ENCODE measurements around the gene FLT3. TPM values are rescaled to one million over a fixed set of nuclear protein-coding genes. Genes with fewer than 3 reads are reported as not detected.

The FLT3 gene
- polyA plus RNA-seq, 2 of the 4 experiments (the other 2 are of a cell fraction), result not detected

- ChIA-PET POLR2A (no interaction called here), CTCF (interaction anchor here (0.7 to 11.2 kb wide), 6 partner anchors 12 to 638 kb away, joined by 3 to 120 read pairs (median 16); partner anchors contain the start of gene CDX2)
- no peak overlapping the region for H3K4me2 ChIP-seq
- DNase-seq (ENCODE audit: low read depth in 1 of 2, low spot score in 1 of 2), result no peak
- TF ChIP-seq RCOR1 (IDR thresholded peaks at IDR 0.05; ENCODE audit: low read depth, low read length), result no peak
- no peak for ATAC-seq
- FAIRE-seq, result no peak
- H3K4me3 ChIP-seq, result no peak overlapping the region
- no peaks in the 10 kb centered on the region; the same call in 2 of the 3 replicates for H3K4me1 ChIP-seq
- 66% methylated on average over 9 of the region's 11 CpGs for WGBS (ENCODE audit: missing lambda C conversion rate)
- no peak overlapping the region for H3K27ac ChIP-seq
- no peaks in the 10 kb centered on the region for H3K9me3 ChIP-seq
These were observed 119.2 kb downstream of the FLT3 start for GRCh38 chr13:27981006-27981708.

- Histone ChIP-seq H3K9me3 (no peaks in the 10 kb centered on the region), H3K4me2 (no peak overlapping the region), H3K4me1 (no peaks in the 10 kb centered on the region; the same call in 2 of the 3 replicates), H3K4me3 (no peak overlapping the region), H3K27ac (no peak overlapping the region)
- TF ChIP-seq MYC (IDR thresholded peaks at IDR 0.05; ENCODE audit: borderline replicate concordance, low read length), result no peak
- TF ChIP-seq ZNF302 (CRISPR knock-in tag; IDR thresholded peaks at IDR 0.05), result no peak
- no peak for TF ChIP-seq BHLHE40 (IDR thresholded peaks at IDR 0.05; ENCODE audit: low read depth, low read length)
- TF ChIP-seq GATA3 (IDR thresholded peaks at IDR 0.05; ENCODE audit: borderline replicate concordance), result no peak
- no peak for TF ChIP-seq ZFP36 (IDR thresholded peaks at IDR 0.05; ENCODE audit: borderline replicate concordance, partially characterized antibody)
- TF ChIP-seq FOSB (CRISPR knock-in tag; IDR thresholded peaks at IDR 0.05), result no peak
- no peak for TF ChIP-seq MAX (IDR thresholded peaks at IDR 0.05)
- no peak for TF ChIP-seq JUN (IDR thresholded peaks at IDR 0.05)
- TF ChIP-seq USF2 (IDR thresholded peaks at IDR 0.05), result no peak
- TF ChIP-seq MAZ (IDR thresholded peaks at IDR 0.05; ENCODE audit: borderline replicate concordance, low read depth, low read length), result no peak
- no peak for TF ChIP-seq CHD4 (IDR thresholded peaks at IDR 0.05; ENCODE audit: borderline replicate concordance)
- no peak for TF ChIP-seq PBX3 (IDR thresholded peaks at IDR 0.05)
- no peak for TF ChIP-seq MAFK (IDR thresholded peaks at IDR 0.05; ENCODE audit: partially characterized antibody)
- TF ChIP-seq EHF (CRISPR knock-in tag; IDR thresholded peaks at IDR 0.05), result no peak
- no peak for TF ChIP-seq ELK1 (IDR thresholded peaks at IDR 0.05; ENCODE audit: low read depth, low read length)
- TF ChIP-seq E2F6 (IDR thresholded peaks at IDR 0.05; ENCODE audit: borderline replicate concordance, low read depth), result no peak
- DNase-seq (ENCODE audit: low read depth in 1 of 2, low spot score in 1 of 2) (no peak), ATAC-seq (no peak), FAIRE-seq (no peak)
- ChIA-PET CTCF (interaction anchor here (0.7 to 11.2 kb wide), 4 partner anchors 11 to 619 kb away, joined by 3 to 120 read pairs (median 16); partner anchors contain the start of gene CDX2), POLR2A (no interaction called here)
- 29% methylated on average over 18 of the region's 54 CpGs for WGBS (ENCODE audit: missing lambda C conversion rate)
These were observed 119.9 kb downstream of the FLT3 start for GRCh38 chr13:27980280-27980998.

Data from A549 (cell line).